A673 (cell line): ENCODE data around the gene DHX34. TPM values are rescaled to one million over a fixed set of nuclear protein-coding genes. Genes with fewer than 3 reads are reported as not detected.

Experiments
- BruUV-seq: library from RNA; stranded (reverse); fragments of 400-500 nt; replicated peaks from 2 replicates; lab custom pipeline; 2021; lab: Mats Ljungman, UMichigan
- CTCF ChIA-PET: fragments of 300-600 bp; sonication (Branson Sonifier 250); formaldehyde crosslinking; loops from one replicate; lab custom pipeline; 2022; ENCODE audit warnings: antibody characterized with exemption; lab: Charles Lee
- POLR2A ChIA-PET: fragments of 300-600 bp; sonication (Branson Sonifier 250); formaldehyde crosslinking; loops from one replicate; lab custom pipeline; 2022; ENCODE audit warnings: antibody characterized with exemption; ENCODE audit not compliant: low non-redundant PET; lab: Charles Lee
- DNase-seq: peaks from one replicate; pipeline ENCODE4 v3.0.0-alpha.2; 2015; ENCODE audit warnings: low spot score
- H3K27ac ChIP-seq: fragments of 200-600 bp; sonication (generic); 2 replicates; pipeline ENCODE4 v1.5.1; 2016; ENCODE audit warnings: mixed run types, low read depth, mild to moderate bottlenecking, mixed read lengths, antibody characterized with exemption, low read length; ENCODE audit not compliant: poor library complexity, severe bottlenecking
- H3K27me3 ChIP-seq: fragments of 200-600 bp; sonication (generic); replicated peaks from 2 replicates; pipeline ENCODE4 v1.6.1; 2017; ENCODE audit warnings: mixed run types, low read depth, mild to moderate bottlenecking, mixed read lengths, antibody characterized with exemption, low read length; ENCODE audit not compliant: insufficient read depth, poor library complexity
- H3K36me3 ChIP-seq: fragments of 200-600 bp; sonication (generic); 2 replicates; pipeline ENCODE4 v1.6.1; 2016; ENCODE audit warnings: mixed run types, mild to moderate bottlenecking, mixed read lengths, antibody characterized with exemption, low read length; ENCODE audit not compliant: insufficient read depth, poor library complexity, severe bottlenecking
- H3K4me1 ChIP-seq: fragments of 200-600 bp; sonication (generic); 2 replicates; pipeline ENCODE4 v1.6.1; 2017; ENCODE audit warnings: mixed run types, mild to moderate bottlenecking, mixed read lengths, antibody characterized with exemption, low read length; ENCODE audit not compliant: insufficient read depth, poor library complexity, severe bottlenecking
- H3K4me3 ChIP-seq: fragments of 200-600 bp; sonication (generic); 2 replicates; pipeline ENCODE4 v1.5.1; 2016; ENCODE audit warnings: low read depth, mixed run types, mild to moderate bottlenecking, mixed read lengths, low read length; ENCODE audit not compliant: poor library complexity, severe bottlenecking
- H3K9me3 ChIP-seq: fragments of 200-600 bp; sonication (generic); 2 replicates; pipeline ENCODE4 v1.6.1; 2016; ENCODE audit warnings: mixed run types, low read depth, mild to moderate bottlenecking, mixed read lengths, antibody characterized with exemption, low read length; ENCODE audit not compliant: poor library complexity, severe bottlenecking
- CTCF ChIP-seq: fragments of 300-800, 200-600 bp; sonication (generic); conservative IDR thresholded peaks from 2 replicates; pipeline ENCODE4 v1.5.1; 2017; ENCODE audit warnings: low read depth, mild to moderate bottlenecking, antibody characterized with exemption, low read length, moderate library complexity, mixed read lengths
- EZH2 ChIP-seq: fragments of 200-600 bp; sonication (generic); IDR thresholded peaks from 2 replicates; pipeline ENCODE4 v1.6.1; 2017; ENCODE audit warnings: borderline replicate concordance, low read depth, mild to moderate bottlenecking, mixed read lengths, antibody characterized with exemption, low read length; ENCODE audit not compliant: poor library complexity, severe bottlenecking
- intact Hi-C: fragments of 100-400 bp; cut with micrococcal nuclease; formaldehyde crosslinking; loops from one replicate; pipeline ENCODE4 v1.10.0; 2022; ENCODE audit not compliant: unreplicated experiment
- total RNA-seq: library from RNA; stranded (reverse); gene quantifications from 2 replicates; pipeline ENCODE4 v1.2.3, GENCODE V29; 2021

Gene DHX34
- total RNA-seq, 1 experiment from 2014 or later = 29.6 TPM

GRCh38 chr19:47416643-47416985 is 67.5 kb downstream of the DHX34 start:
- ChIA-PET CTCF (no interaction called here), POLR2A (no interaction called here)
- no TSS peak for BruUV-seq
- peaks cover 26% of the 10 kb centered on the region for H3K4me1 ChIP-seq
- DNase-seq = no peak
- no peaks in the 10 kb centered on the region for H3K9me3 ChIP-seq
- intact Hi-C loops = no loop called here
- TF ChIP-seq CTCF (no peak), EZH2 (no peak)
- no peaks in the 10 kb centered on the region for H3K36me3 ChIP-seq
- H3K27ac ChIP-seq = no peak overlapping the region
- peaks cover 6% of the 10 kb centered on the region for H3K27me3 ChIP-seq
- H3K4me3 ChIP-seq = no peak overlapping the region

GRCh38 chr19:47417107-47417745 is 68.1 kb downstream of the DHX34 start:
- BruUV-seq = TSS peak; percentile 19
- ChIA-PET POLR2A (no interaction called here), CTCF (no interaction called here)
- DNase-seq = peak; percentile 23
- Histone ChIP-seq H3K4me3 (no peak overlapping the region), H3K27ac (no peak overlapping the region), H3K27me3 (peaks cover 11% of the 10 kb centered on the region), H3K4me1 (peaks cover 32% of the 10 kb centered on the region), H3K9me3 (no peaks in the 10 kb centered on the region), H3K36me3 (no peaks in the 10 kb centered on the region)
- intact Hi-C loops = no loop called here
- TF ChIP-seq EZH2 = no peak
- no peak for TF ChIP-seq CTCF

- TF ChIP-seq CTCF (no peak), EZH2 (no peak)
- Histone ChIP-seq H3K9me3 (no peaks in the 10 kb centered on the region), H3K27me3 (peaks cover 18% of the 10 kb centered on the region), H3K4me1 (peaks cover 34% of the 10 kb centered on the region), H3K36me3 (no peaks in the 10 kb centered on the region), H3K27ac (no peak overlapping the region), H3K4me3 (peak overlapping the region; percentile 52)
- DNase-seq = no peak
- POLR2A ChIA-PET = no interaction called here
- intact Hi-C loops = no loop called here
- CTCF ChIA-PET = interaction anchor here (0.6 kb wide), 1 partner anchor 383 kb away, joined by 11 read pairs; no protein-coding TSS in a partner anchor
- no TSS peak for BruUV-seq
Observed at GRCh38 chr19:47417746-47418691, 68.9 kb downstream of the DHX34 start.
